ENCODE data around the gene COX4I1. TPM values are rescaled to one million over a fixed set of nuclear protein-coding genes. Genes with fewer than 3 reads are reported as not detected.

Gene COX4I1
- total RNA-seq, 1 experiment from 2014 or later: 506 TPM

DNA sequence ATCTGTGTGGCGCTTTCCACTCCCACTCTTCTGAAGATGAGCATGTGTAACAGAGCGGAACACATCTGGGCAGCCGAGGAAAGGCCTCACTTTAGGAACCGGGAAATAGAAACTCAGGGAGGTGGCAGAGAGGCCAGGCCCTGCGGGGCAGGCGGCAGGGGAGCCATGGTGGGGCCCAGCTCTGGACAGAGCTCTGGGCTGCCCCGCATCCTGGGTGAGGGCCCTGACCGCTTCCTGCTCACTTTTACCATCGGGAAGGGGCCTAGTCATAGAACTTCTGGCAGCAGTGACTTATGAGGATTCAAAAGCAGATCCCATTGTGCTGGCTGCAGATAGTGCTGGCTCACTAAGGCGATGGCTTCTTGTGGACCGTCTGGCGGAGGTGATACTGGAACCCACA is 22.6 kb downstream of the COX4I1 start:
- no peak overlapping the region for H3K23ac ChIP-seq (ENCODE audit: insufficient read length, low read depth, low read length)
- no peak overlapping the region for H2BK5ac ChIP-seq (ENCODE audit: insufficient read length, low read length)
- Mint-ChIP-seq H3K36me3 (ENCODE audit: insufficient read depth in 1 of 3, low read depth in 3 of 3) (no peaks in the 10 kb centered on the region), H3K4me3 (no peak overlapping the region), H3K27ac (no peak overlapping the region), H3K4me1 (peaks cover 3 to 4% of the 10 kb centered on the region in 2 experiments), H3K27me3 (ENCODE audit: low read depth) (peaks cover 36% of the 10 kb centered on the region), H3K9me3 (no peaks in the 10 kb centered on the region; a peak in 1 of 5 replicates)
- H3K4ac ChIP-seq (ENCODE audit: low read depth, low read length): no peak overlapping the region
- no peaks in the 10 kb centered on the region for H3K27me3 ChIP-seq (ENCODE audit: insufficient read depth, low read length)
- H3K14ac ChIP-seq (ENCODE audit: insufficient read depth, low read length): no peak overlapping the region
- H3K4me2 ChIP-seq (ENCODE audit: insufficient read depth, insufficient read length, low read length): no peak overlapping the region
- no peaks in the 10 kb centered on the region for H3K79me1 ChIP-seq (ENCODE audit: insufficient read depth, low read depth, low read length, poor library complexity, severe bottlenecking)
- no peak overlapping the region for H2BK120ac ChIP-seq (ENCODE audit: low read depth, low read length, poor library complexity, severe bottlenecking)
- no peak overlapping the region for H4K8ac ChIP-seq (replicated peaks; ENCODE audit: insufficient read length, low read depth, low read length)
- H2AFZ ChIP-seq (ENCODE audit: low read length): no peak overlapping the region
- H3K4me1 ChIP-seq (ENCODE audit: insufficient read depth, low read length): no peaks in the 10 kb centered on the region
- no peak overlapping the region for H2BK15ac ChIP-seq (ENCODE audit: low read depth, low read length)
- no peak overlapping the region for H2BK12ac ChIP-seq (ENCODE audit: insufficient read length, low read depth, low read length)
- no peaks in the 10 kb centered on the region for H3K79me2 ChIP-seq (ENCODE audit: insufficient read depth, low read length)
- H3K56ac ChIP-seq (ENCODE audit: insufficient read length, low read depth, low read length): no peak overlapping the region
- no peak overlapping the region for H2AK5ac ChIP-seq (ENCODE audit: insufficient read length, low read length)
- WGBS (ENCODE audit: extremely low coverage, insufficient read length, low lambda C conversion rate): no CpG with 5 or more reads among the region's 12 CpGs
- H2BK20ac ChIP-seq (ENCODE audit: low read depth, low read length, poor library complexity, severe bottlenecking): no peak overlapping the region
- no peak for DNase-seq
- H3K27ac ChIP-seq (ENCODE audit: insufficient read length, low read depth, low read length): no peak overlapping the region
- H4K91ac ChIP-seq (ENCODE audit: insufficient read length, low read depth, low read length): no peak overlapping the region
- H3K9me3 ChIP-seq (ENCODE audit: control insufficient read depth, low read depth, low read length): no peaks in the 10 kb centered on the region
- no peak overlapping the region for H3K18ac ChIP-seq (ENCODE audit: insufficient read length, low read depth, low read length)
- no peak overlapping the region for H3T11ph ChIP-seq (ENCODE audit: low read length)
- H4K5ac ChIP-seq (ENCODE audit: insufficient read length, low read depth, low read length): no peak overlapping the region
- no peak overlapping the region for H3K9ac ChIP-seq (ENCODE audit: extremely low read depth, insufficient read length, low read length)
- H3K23me2 ChIP-seq (ENCODE audit: insufficient read length, low read depth, low read length, poor library complexity, severe bottlenecking): no peaks in the 10 kb centered on the region
- no peaks in the 10 kb centered on the region for H4K20me1 ChIP-seq (ENCODE audit: control insufficient read depth, insufficient read depth, insufficient read length)
- TF ChIP-seq, protein P1, sequence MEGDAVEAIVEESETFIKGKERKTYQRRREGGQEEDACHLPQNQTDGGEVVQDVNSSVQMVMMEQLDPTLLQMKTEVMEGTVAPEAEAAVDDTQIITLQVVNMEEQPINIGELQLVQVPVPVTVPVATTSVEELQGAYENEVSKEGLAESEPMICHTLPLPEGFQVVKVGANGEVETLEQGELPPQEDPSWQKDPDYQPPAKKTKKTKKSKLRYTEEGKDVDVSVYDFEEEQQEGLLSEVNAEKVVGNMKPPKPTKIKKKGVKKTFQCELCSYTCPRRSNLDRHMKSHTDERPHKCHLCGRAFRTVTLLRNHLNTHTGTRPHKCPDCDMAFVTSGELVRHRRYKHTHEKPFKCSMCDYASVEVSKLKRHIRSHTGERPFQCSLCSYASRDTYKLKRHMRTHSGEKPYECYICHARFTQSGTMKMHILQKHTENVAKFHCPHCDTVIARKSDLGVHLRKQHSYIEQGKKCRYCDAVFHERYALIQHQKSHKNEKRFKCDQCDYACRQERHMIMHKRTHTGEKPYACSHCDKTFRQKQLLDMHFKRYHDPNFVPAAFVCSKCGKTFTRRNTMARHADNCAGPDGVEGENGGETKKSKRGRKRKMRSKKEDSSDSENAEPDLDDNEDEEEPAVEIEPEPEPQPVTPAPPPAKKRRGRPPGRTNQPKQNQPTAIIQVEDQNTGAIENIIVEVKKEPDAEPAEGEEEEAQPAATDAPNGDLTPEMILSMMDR (conservative IDR thresholded peaks at IDR 0.05): no peak

All from H9 (cell line).